NCI-H1048 (cell line): Measurements from ENCODE around the gene RNF10.
"Not testable (repeated sequence)": the region's sequence is repeated elsewhere in the genome, so short reads cannot be mapped to it uniquely, and the experiment has no call there.

Experiments used
- DNase-seq: peaks from one replicate; lab custom pipeline; 2025; lab: John Stamatoyannopoulos, UW

RNF10 gene

GRCh38 chr12:120528861-120529525, 5.2 kb upstream of the RNF10 start, which contains the start of gene COQ5:
Gene COQ5, minus strand, starts transcription at chr12:120529158. Its CDS starts 17 bp downstream, at chr12:120529141.
- DNase-seq = peak; percentile 57

DNA sequence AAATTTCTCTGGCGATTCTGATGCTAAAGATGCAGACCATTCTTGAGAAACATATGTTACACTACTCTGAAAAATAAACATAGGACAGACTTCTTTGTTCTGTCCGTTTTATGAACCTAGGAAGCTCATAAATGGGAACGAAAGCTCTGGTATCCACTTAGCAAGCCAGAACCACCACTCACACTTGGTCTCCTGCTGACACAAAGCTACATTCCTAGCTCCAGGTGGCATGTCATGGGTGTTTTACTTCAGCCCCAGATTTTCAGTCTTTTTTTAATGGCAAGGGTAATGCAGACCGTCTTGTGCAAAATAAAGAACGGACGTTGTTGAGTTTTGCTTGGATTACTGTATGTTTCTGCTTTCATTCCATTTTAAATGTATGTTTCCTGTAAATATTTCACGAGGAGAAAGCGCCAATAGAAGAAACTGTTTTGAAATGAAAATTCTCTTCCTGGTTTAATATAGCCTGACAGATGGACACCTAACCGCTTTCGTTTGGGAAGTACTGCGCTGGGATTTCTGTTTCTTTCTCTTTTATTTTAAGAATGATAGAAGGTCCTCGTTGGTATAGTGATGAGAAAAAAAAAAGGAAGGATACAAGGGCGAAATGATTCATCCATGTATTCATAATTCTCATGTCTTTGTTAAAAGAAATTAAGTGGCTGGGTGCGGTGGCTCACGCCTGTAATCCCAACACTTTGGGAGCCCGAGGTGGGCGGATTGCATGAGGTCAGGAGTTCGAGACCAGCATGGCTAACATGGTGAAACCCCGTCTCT, 4.3 kb upstream of the RNF10 start:
- DNase-seq = no peak

DNA sequence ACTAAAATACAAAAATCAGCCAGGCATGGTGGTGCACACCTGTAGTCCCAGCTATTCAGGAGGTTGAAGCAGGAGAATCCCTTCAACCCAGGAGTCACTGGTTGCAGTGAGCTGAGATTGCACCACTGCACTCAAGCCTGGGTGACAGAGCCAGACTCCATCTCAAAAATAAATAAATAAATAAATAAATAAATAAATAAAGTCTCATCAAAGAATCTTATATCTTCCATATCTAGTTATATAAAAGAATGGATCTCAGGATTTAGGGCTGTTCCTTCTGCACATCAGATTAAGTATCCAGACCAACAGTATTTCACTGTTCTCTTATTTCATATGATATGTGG, 3.8 kb upstream of the RNF10 start:
- not testable (repeated sequence) for DNase-seq

DNA sequence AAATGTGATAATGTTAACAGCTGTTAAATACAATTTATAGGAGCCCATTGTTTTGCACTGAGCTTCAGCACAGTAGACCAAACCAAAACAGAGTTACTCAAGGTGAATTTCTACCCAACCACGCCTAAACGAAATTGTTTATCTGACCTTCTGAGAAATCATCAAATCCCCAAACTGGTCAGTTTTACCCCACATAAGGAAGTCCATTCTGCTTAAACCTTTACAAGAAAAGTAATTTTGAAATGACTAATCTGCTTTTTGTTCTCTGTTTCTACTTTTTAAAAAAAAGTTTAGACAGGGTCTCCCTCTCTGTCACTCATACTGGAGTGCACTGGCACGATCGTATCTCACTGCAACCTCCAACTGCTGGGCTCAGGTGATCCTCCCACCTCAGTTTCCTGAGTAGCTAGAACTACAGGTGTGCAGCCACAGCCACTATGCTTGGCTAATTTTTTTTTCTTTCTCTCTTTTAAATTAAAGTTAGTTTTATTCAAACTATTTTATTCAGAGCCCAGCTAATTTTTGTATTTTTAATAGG, 1.4 kb upstream of the RNF10 start:
- no peak for DNase-seq

DNA sequence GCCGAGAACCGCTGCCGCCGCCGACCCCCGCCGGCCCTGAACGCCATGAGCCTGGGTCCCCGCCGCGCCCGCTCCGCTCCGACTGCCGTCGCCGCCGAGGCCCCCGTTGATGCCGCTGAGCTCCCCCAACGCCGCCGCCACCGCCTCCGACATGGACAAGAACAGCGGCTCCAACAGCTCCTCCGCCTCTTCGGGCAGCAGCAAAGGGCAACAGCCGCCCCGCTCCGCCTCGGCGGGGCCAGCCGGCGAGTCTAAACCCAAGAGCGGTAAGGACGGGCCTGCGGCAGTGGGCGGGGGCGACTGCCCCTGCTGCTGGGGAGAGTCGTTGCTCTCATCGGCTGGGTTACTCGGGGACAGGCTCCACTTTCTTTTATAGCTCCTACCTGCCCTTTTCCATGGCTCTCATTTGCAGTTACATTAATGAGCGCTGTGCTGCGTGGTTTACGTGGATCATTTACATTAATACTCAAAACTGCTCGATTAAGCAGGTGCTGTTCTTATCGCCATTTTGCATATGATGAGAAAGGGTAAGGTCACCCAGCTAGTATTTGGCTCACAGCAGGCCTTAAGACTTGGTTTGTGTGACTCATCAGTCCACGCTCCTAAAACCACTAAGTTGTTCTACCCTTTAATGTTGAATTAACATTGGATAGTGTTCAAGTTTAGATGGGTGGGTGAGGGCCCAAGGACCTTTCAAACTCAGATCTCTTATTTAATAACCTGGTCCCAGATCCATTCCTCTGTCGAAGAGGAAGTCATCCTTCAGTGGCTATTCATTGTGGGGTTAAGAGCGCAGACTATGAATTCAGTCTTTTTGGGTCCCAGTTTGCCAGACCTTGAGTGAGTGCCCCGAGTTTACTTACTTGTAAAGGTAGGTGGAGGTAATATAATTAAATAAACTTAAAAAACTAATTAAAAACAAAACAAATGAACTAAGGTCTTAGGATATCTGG, 823 bp downstream of the RNF10 start:
- DNase-seq = no peak

DNA sequence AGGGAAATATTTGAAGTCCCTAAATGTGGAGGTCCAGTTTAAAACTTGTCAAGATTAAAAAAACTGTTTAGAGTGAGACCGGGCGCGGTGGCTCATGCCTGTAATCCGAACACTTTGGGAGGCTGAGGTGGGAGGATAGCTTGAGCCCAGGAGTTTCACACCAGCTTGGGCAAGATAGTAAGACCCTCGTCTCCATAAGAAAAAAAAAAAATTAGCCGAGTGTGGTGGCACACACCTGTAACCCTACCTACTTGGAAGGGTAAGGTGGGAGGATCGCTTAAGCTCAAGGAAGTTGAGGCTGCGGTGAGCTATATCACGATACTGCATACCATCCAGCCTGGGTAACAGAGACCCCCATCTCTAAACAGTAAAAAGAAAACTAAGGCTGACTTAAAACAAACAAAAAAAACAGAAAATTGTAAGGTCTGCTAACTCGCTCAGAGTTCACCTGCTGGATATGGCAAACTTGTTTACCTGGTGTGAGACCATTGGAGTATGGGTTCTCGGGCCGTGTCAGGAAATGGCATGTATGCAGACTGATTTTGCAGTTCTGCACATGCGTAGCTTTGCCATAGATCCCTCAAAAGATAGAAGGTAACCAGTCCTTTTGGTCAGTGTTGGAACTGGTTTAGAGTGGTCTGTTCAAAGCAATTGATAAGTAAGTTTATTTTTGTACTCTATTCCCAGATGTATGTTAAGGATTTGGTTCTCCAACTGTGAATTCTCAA, 2.1 kb downstream of the RNF10 start:
- DNase-seq = no peak

GRCh38 chr12:120537856-120538220, 3.7 kb downstream of the RNF10 start:
- no peak for DNase-seq

- DNase-seq = no peak
Measured at GRCh38 chr12:120538281-120539156, 4.4 kb downstream of the RNF10 start.

- no peak for DNase-seq
Measured at GRCh38 chr12:120539303-120539702, 5.1 kb downstream of the RNF10 start.

- no peak for DNase-seq
Measured at GRCh38 chr12:120540445-120540844, 6.3 kb downstream of the RNF10 start.

GRCh38 chr12:120542166-120542565, 8.0 kb downstream of the RNF10 start:
- DNase-seq = no peak

- no peak for DNase-seq
Measured at GRCh38 chr12:120544691-120545090, 10.5 kb downstream of the RNF10 start.

GRCh38 chr12:120546050-120546386, 11.9 kb downstream of the RNF10 start:
- no peak for DNase-seq

DNA sequence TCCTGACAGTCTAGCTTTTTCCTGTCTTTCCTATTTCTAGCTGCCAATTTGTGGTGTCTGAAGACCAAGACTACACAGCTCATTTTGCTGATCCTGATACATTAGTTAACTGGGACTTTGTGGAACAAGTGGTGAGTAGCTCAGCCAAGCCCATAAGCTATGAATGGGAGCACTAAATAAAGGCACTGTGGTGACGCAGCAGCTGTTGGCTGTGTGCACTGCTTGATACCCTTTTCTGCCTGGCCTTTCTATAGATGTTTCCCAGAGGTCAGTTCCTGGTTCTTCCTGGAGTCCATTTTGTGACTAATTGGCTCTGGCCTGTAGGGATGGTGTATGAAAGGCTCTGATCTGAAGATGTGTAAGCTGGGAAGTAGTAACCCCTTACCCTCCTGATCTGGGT, 20.5 kb downstream of the RNF10 start:
- DNase-seq = no peak

DNA sequence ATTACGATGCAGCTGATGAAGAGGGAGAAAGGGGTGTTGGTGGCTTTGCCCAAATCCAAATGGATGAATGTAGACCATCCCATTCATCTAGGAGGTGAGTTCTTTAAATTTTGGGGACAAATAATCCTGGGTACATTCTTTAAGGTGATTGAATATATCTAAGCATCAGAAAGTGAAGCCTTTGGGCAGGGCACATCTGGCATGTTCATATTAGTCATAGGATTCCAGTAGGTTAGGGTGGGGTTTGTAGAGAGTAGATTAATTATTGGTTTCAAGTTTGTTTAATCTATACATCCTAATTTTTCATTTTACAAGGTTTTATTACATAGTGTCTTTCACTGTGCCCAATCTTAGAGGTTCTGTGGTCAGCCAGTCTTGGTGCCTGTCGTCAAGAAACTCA, 23.4 kb downstream of the RNF10 start:
- DNase-seq = no peak

DNA sequence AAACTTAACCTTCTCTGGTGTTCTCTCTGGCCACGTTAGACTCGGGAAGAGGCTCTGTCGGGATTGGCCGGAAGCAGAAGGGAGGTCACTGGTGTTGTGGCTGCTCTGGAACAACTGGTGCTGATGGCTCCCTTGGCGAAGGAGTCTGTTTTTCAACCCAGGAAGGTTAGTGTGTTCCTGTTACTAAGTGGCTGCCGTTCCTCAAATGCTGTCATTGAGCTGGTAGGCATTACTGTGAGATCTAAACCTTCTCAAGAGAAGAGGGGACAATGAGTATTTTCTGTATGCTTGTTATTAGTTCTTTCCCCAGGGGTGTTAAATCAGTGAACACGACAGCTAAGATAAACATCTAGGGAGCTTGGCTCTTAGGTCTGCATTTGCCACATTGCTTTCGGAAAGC, 28.8 kb downstream of the RNF10 start:
- no peak for DNase-seq

DNA sequence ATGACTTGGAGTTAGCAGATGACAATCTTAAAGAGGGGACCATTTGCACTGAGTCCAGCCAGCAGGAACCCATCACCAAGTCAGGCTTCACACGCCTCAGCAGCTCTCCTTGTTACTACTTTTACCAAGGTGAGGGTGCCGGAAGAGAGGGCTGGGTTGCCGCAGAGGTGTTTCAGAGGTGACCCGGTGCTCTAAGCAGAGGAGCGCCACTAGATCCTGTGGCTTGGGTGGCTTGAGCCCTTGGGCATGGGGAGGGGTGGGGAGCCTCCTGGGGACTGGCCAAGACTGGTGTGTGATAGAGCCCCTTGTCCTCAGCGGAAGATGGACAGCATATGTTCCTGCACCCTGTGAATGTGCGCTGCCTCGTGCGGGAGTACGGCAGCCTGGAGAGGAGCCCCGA, 29.3 kb downstream of the RNF10 start:
- no peak for DNase-seq

- DNase-seq = no peak
Measured at GRCh38 chr12:120571299-120571698, 37.1 kb downstream of the RNF10 start.

DNA sequence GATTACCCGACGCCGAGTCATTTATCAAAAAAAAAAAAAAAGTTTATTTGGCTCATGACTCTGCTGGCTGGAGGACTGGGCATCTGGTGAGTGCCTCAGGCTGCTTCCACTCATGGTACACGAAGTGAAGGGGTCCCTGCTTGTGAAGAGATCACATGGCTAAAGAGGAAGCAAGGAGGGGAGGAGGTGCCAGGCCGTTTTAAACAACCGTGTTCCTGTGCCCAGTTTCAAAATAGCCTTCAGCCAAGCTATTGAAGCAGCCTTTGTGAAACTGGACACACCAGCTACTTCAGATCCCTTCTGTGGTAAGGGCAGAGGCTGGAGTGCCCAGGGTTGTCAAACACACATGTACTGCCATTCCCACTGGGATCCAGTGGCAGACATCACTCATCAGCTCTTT, 39.4 kb downstream of the RNF10 start:
- no peak for DNase-seq

GRCh38 chr12:120574106-120574505, 40.0 kb downstream of the RNF10 start:
- DNase-seq = no peak

- no peak for DNase-seq
Measured at GRCh38 chr12:120579179-120579578, 45.0 kb downstream of the RNF10 start.
